ENCODE data around the gene B9D2.

GRCh38 chr19:41344162-41344561, 19.8 kb downstream of the B9D2 start:
- TF ChIP-seq CTCF (IDR thresholded peaks at IDR 0.05; ENCODE audit: borderline replicate concordance, extremely low read depth, low read length, poor library complexity, severe bottlenecking), result no peak
- no peak for TF ChIP-seq EZH2 (IDR thresholded peaks at IDR 0.05; ENCODE audit: borderline replicate concordance, low read depth, low read length, severe bottlenecking)
